HG03097 (cell line): Measurements from ENCODE around the gene CENPA.

Experiments used
- ATAC-seq: cut with Tn5 transposase; IDR thresholded peaks from one replicate; pipeline ENCODE4 v1.9.1; 2021; ENCODE audit not compliant: unreplicated experiment, low FRiP score

CENPA gene

GRCh38 chr2:26838121-26838906 lies 52.5 kb downstream of the CENPA start:
- no peak for ATAC-seq

GRCh38 chr2:26840937-26841610 lies 55.2 kb downstream of the CENPA start:
- no peak for ATAC-seq

GRCh38 chr2:26843041-26843440 lies 57.2 kb downstream of the CENPA start:
- no peak for ATAC-seq
